ENCODE results near the gene EPYC. TPM values are rescaled to one million over a fixed set of nuclear protein-coding genes. Genes with fewer than 3 reads are reported as not detected.

EPYC gene
- total and polyA plus RNA-seq, 12 donors: 0.78 TPM; not detected in 11

DNA sequence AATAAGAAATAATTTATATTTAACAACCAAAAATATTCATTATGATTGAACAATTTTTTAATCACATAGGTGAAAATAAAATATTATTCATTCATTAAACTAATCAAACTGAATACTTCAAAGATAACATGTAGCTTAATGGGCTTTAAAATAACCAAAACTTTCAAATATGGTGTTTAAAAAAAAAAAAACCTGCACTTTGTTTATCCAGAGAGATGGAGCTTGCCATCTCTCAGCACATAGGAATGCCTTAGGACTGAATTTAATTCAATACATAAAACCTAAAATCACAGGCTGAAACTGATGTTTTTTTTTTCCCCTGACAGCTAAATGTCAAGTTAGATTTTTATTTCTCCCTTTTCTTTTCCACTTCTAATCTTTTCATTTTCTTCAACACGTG, 35.4 kb downstream of the EPYC start:
- H3K9me3 ChIP-seq (replicated peaks in 1 of 3): peaks cover 0 to 17% (median 0%) of the 10 kb centered on the region in 3 donors
- TF ChIP-seq POLR2A (IDR thresholded peaks at IDR 0.05): no peak
- TF ChIP-seq, protein P1, sequence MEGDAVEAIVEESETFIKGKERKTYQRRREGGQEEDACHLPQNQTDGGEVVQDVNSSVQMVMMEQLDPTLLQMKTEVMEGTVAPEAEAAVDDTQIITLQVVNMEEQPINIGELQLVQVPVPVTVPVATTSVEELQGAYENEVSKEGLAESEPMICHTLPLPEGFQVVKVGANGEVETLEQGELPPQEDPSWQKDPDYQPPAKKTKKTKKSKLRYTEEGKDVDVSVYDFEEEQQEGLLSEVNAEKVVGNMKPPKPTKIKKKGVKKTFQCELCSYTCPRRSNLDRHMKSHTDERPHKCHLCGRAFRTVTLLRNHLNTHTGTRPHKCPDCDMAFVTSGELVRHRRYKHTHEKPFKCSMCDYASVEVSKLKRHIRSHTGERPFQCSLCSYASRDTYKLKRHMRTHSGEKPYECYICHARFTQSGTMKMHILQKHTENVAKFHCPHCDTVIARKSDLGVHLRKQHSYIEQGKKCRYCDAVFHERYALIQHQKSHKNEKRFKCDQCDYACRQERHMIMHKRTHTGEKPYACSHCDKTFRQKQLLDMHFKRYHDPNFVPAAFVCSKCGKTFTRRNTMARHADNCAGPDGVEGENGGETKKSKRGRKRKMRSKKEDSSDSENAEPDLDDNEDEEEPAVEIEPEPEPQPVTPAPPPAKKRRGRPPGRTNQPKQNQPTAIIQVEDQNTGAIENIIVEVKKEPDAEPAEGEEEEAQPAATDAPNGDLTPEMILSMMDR (IDR thresholded peaks at IDR 0.05): no peak
- H3K36me3 ChIP-seq (replicated peaks in 1 of 2): no peaks in the 10 kb centered on the region
- intact Hi-C loops (cut with DNase I): no loop called here
- DNase-seq: no peak
- WGBS, 4 donors: 0 to 4% (median 0%) methylated on average over 1 of the region's 1 CpG
- H3K27me3 ChIP-seq: no peaks in the 10 kb centered on the region
- H3K4me3 ChIP-seq: no peak overlapping the region
- no peaks in the 10 kb centered on the region for H3K4me1 ChIP-seq (replicated peaks in 1 of 2)
- no peak overlapping the region for H3K27ac ChIP-seq

DNA sequence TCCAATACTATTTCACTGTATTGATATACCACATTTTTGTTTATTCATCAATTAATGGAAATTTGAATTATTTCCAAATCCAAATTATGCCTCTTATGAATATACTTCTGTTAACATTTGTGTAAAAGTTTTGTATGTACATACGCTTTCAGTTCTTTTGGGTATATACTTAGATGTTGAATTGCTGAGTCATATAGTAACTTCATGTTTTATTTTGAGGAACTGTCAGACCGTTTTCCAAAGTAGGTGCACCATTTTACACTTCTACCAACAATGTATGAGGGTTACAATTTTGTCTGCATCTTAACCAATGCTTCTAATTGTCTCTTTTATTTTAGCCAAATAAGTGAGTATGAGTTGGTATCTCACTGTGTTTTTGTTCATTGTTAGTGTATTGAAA, 39.6 kb downstream of the EPYC start:
- H3K36me3 ChIP-seq (replicated peaks in 1 of 2): no peaks in the 10 kb centered on the region
- intact Hi-C loops (cut with DNase I): no loop called here
- no peaks in the 10 kb centered on the region for H3K4me1 ChIP-seq (replicated peaks in 1 of 2)
- H3K27me3 ChIP-seq: no peaks in the 10 kb centered on the region
- WGBS, 4 donors: 71 to 84% (median 75%) methylated on average over 2 of the region's 2 CpGs
- H3K4me3 ChIP-seq: no peak overlapping the region
- H3K9me3 ChIP-seq (replicated peaks in 1 of 3): peaks cover 0 to 10% (median 0%) of the 10 kb centered on the region in 3 donors
- no peak for DNase-seq
- no peak overlapping the region for H3K27ac ChIP-seq
- no peak for TF ChIP-seq POLR2A (IDR thresholded peaks at IDR 0.05)
- TF ChIP-seq, protein P1 (IDR thresholded peaks at IDR 0.05): no peak

DNA sequence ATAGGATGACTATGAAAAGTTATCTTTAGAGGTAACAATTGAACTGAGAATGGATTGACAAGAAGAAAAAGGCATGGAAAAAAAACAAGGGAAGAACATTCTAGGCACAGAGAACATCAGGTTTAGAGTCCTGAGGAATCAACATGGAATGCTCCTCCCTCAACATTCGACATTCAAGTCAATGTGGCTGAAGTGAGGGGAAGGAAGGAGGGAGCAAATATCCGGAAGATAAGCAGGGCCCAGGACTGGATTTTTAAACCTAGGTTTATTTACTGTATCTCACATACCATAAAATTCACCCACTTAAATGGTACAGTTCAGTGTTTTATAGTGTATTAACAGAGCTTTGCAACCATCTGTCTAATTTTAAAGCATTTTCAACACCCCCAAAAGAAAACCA, 40.2 kb downstream of the EPYC start:
- no peaks in the 10 kb centered on the region for H3K36me3 ChIP-seq (replicated peaks in 1 of 2)
- intact Hi-C loops (cut with DNase I): no loop called here
- no peak overlapping the region for H3K4me3 ChIP-seq
- no peak for DNase-seq
- no peaks in the 10 kb centered on the region for H3K4me1 ChIP-seq (replicated peaks in 1 of 2)
- WGBS, 4 donors: 47 to 58% (median 55%) methylated on average over 2 of the region's 2 CpGs
- no peak overlapping the region for H3K27ac ChIP-seq
- H3K27me3 ChIP-seq: no peaks in the 10 kb centered on the region
- peaks cover 0 to 10% (median 0%) of the 10 kb centered on the region in 3 donors for H3K9me3 ChIP-seq (replicated peaks in 1 of 3)
- no peak for TF ChIP-seq POLR2A (IDR thresholded peaks at IDR 0.05)
- TF ChIP-seq, protein P1 (IDR thresholded peaks at IDR 0.05): no peak

DNA sequence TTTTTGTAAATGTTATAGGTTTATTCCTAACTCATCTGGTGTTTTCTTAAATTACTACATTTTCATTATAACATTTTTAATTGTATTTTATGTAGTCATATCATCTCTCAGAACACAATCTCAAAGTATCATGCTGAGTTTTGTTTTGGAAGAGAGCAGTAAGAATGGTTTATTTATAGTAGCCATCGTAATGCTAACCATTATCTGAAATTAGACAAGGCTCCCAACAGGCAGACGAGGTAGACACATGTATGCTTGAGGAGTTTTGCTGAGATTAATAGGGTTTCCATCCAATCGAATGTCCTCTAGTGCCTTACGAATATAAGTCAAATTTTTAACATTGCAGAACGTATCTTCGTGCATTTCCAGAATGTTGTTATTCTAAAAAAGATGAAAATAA, 40.8 kb downstream of the EPYC start:
- Histone ChIP-seq H3K4me1 (replicated peaks in 1 of 2) (no peaks in the 10 kb centered on the region), H3K27ac (no peak overlapping the region), H3K4me3 (no peak overlapping the region), H3K9me3 (replicated peaks in 1 of 3) (peaks cover 0 to 10% (median 0%) of the 10 kb centered on the region in 3 donors), H3K27me3 (no peaks in the 10 kb centered on the region), H3K36me3 (replicated peaks in 1 of 2) (no peaks in the 10 kb centered on the region)
- TF ChIP-seq, protein P1 (IDR thresholded peaks at IDR 0.05): no peak
- no peak for TF ChIP-seq POLR2A (IDR thresholded peaks at IDR 0.05)
- WGBS, 4 donors: 74 to 82% (median 77%) methylated on average over 6 of the region's 6 CpGs
- DNase-seq: no peak
- intact Hi-C loops (cut with DNase I): no loop called here

All from adrenal gland (tissue), 12 donors.